NCI-H1436 treated with DMSO at 0.1 percent for 48 hours (cell line): ENCODE data around the gene KIF20B.

Experiments
- DNase-seq: peaks from one replicate; lab custom pipeline; 2025; lab: John Stamatoyannopoulos, UW

KIF20B gene

GRCh38 chr10:89701242-89702120 is at the start of gene KIF20B:
TSS of gene KIF20B (plus strand) at chr10:89701590. CDS start at chr10:89705295, 3,705 bp downstream.
- peak; percentile 91 for DNase-seq

GRCh38 chr10:89651916-89652573 is 49.3 kb upstream of the KIF20B start:
- no peak for DNase-seq

- DNase-seq: no peak
Measured at GRCh38 chr10:89652806-89653370, 48.5 kb upstream of the KIF20B start.

GRCh38 chr10:89653410-89653869 is 48.0 kb upstream of the KIF20B start:
- no peak for DNase-seq

- DNase-seq: no peak
Measured at GRCh38 chr10:89655722-89656121, 45.7 kb upstream of the KIF20B start.

- DNase-seq: no peak
Measured at GRCh38 chr10:89657302-89657701, 44.1 kb upstream of the KIF20B start.

GRCh38 chr10:89659143-89660131 is 42.0 kb upstream of the KIF20B start:
- no peak for DNase-seq

- DNase-seq: no peak
Measured at GRCh38 chr10:89662596-89662995, 38.8 kb upstream of the KIF20B start.

GRCh38 chr10:89663144-89663543 is 38.2 kb upstream of the KIF20B start:
- no peak for DNase-seq

- DNase-seq: no peak
Measured at GRCh38 chr10:89664203-89664602, 37.2 kb upstream of the KIF20B start.

- no peak for DNase-seq
Measured at GRCh38 chr10:89665302-89665701, 36.1 kb upstream of the KIF20B start.

- DNase-seq: no peak
Measured at GRCh38 chr10:89666138-89666537, 35.3 kb upstream of the KIF20B start.

GRCh38 chr10:89668386-89669071 is 32.9 kb upstream of the KIF20B start:
- DNase-seq: no peak

- DNase-seq: no peak
Measured at GRCh38 chr10:89669985-89670384, 31.4 kb upstream of the KIF20B start.

- no peak for DNase-seq
Measured at GRCh38 chr10:89670926-89671325, 30.5 kb upstream of the KIF20B start.

- no peak for DNase-seq
Measured at GRCh38 chr10:89677341-89677740, 24.0 kb upstream of the KIF20B start.

GRCh38 chr10:89679986-89680385 is 21.4 kb upstream of the KIF20B start:
- DNase-seq: no peak

GRCh38 chr10:89683883-89684282 is 17.5 kb upstream of the KIF20B start:
- no peak for DNase-seq

GRCh38 chr10:89684604-89685003 is 16.8 kb upstream of the KIF20B start:
- DNase-seq: no peak

- DNase-seq: no peak
Measured at GRCh38 chr10:89685936-89686335, 15.5 kb upstream of the KIF20B start.

GRCh38 chr10:89690027-89690426 is 11.4 kb upstream of the KIF20B start:
- DNase-seq: no peak
